ENCODE results near the gene ASCL5. TPM values are rescaled to one million over a fixed set of nuclear protein-coding genes. Genes with fewer than 3 reads are reported as not detected.

The ASCL5 gene
- total RNA-seq, 1 experiment from 2014 or later = not detected

- intact Hi-C loops (cut with micrococcal nuclease) = loop anchor here (5.0 to 10.0 kb wide), 2 partner anchors 33 to 215 kb away; partner anchors contain the start of gene INAVA
- Mint-ChIP-seq H3K9me3 (ENCODE audit: unreplicated experiment) (no peaks in the 10 kb centered on the region), H3K4me3 (ENCODE audit: unreplicated experiment) (no peak overlapping the region), H3K27ac (ENCODE audit: low read depth, unreplicated experiment) (no peak overlapping the region), H3K36me3 (ENCODE audit: insufficient read depth, unreplicated experiment) (no peaks in the 10 kb centered on the region), H3K4me1 (ENCODE audit: insufficient read depth, unreplicated experiment) (no peaks in the 10 kb centered on the region), H3K27me3 (ENCODE audit: insufficient read depth, unreplicated experiment) (no peaks in the 10 kb centered on the region)
- ChIA-PET POLR2A (no interaction called here), CTCF (interaction anchor here (1.0 to 2.0 kb wide), 4 partner anchors 24 to 302 kb away, joined by 3 to 9 read pairs (median 6); no protein-coding TSS in a partner anchor)
- no peak for TF ChIP-seq CTCF (IDR thresholded peaks at IDR 0.05; ENCODE audit: unreplicated experiment)
- BruUV-seq (replicated peaks) = no TSS peak
- no peak for DNase-seq (ENCODE audit: unreplicated experiment)
These were observed 16.8 kb downstream of the ASCL5 start for GRCh38 chr1:201110138-201110537.

- Mint-ChIP-seq H3K4me1 (ENCODE audit: insufficient read depth, unreplicated experiment) (no peaks in the 10 kb centered on the region), H3K36me3 (ENCODE audit: insufficient read depth, unreplicated experiment) (no peaks in the 10 kb centered on the region), H3K4me3 (ENCODE audit: unreplicated experiment) (no peak overlapping the region), H3K27me3 (ENCODE audit: insufficient read depth, unreplicated experiment) (no peaks in the 10 kb centered on the region), H3K27ac (ENCODE audit: low read depth, unreplicated experiment) (no peak overlapping the region), H3K9me3 (ENCODE audit: unreplicated experiment) (no peaks in the 10 kb centered on the region)
- CTCF ChIA-PET = interaction anchor here (0.6 to 2.0 kb wide), 5 partner anchors 8 to 303 kb away, joined by 3 to 9 read pairs (median 6); no protein-coding TSS in a partner anchor
- no TSS peak for BruUV-seq (replicated peaks)
- POLR2A ChIA-PET = interaction anchor here (1.0 kb wide), 1 partner anchor 9 kb away, joined by 4 read pairs; no protein-coding TSS in a partner anchor
- no peak for TF ChIP-seq CTCF (IDR thresholded peaks at IDR 0.05; ENCODE audit: unreplicated experiment)
- intact Hi-C loops (cut with micrococcal nuclease) = loop anchor here (5.0 to 10.0 kb wide), 2 partner anchors 32 to 215 kb away; partner anchors contain the start of gene INAVA
- no peak for DNase-seq (ENCODE audit: unreplicated experiment)
These were observed 17.3 kb downstream of the ASCL5 start for GRCh38 chr1:201109651-201110050.

GRCh38 chr1:201108614-201109013 is 18.4 kb downstream of the ASCL5 start:
- H3K27ac Mint-ChIP-seq (ENCODE audit: low read depth, unreplicated experiment) = no peak overlapping the region
- no peaks in the 10 kb centered on the region for H3K9me3 Mint-ChIP-seq (ENCODE audit: unreplicated experiment)
- TF ChIP-seq CTCF (IDR thresholded peaks at IDR 0.05; ENCODE audit: unreplicated experiment) = no peak
- CTCF ChIA-PET = interaction anchor here (0.6 to 1.9 kb wide), 5 partner anchors 10 to 276 kb away, joined by 3 to 9 read pairs (median 3); no protein-coding TSS in a partner anchor
- no peaks in the 10 kb centered on the region for H3K27me3 Mint-ChIP-seq (ENCODE audit: insufficient read depth, unreplicated experiment)
- intact Hi-C loops (cut with micrococcal nuclease) = no loop called here
- H3K36me3 Mint-ChIP-seq (ENCODE audit: insufficient read depth, unreplicated experiment) = no peaks in the 10 kb centered on the region
- H3K4me1 Mint-ChIP-seq (ENCODE audit: insufficient read depth, unreplicated experiment) = no peaks in the 10 kb centered on the region
- H3K4me3 Mint-ChIP-seq (ENCODE audit: unreplicated experiment) = no peak overlapping the region
- POLR2A ChIA-PET = interaction anchor here (1.0 kb wide), 1 partner anchor 10 kb away, joined by 4 read pairs; no protein-coding TSS in a partner anchor
- no TSS peak for BruUV-seq (replicated peaks)
- DNase-seq (ENCODE audit: unreplicated experiment) = no peak

- DNase-seq (ENCODE audit: unreplicated experiment) = no peak
- TF ChIP-seq CTCF (IDR thresholded peaks at IDR 0.05; ENCODE audit: unreplicated experiment) = no peak
- BruUV-seq (replicated peaks) = no TSS peak
- no peak overlapping the region for H3K4me3 Mint-ChIP-seq (ENCODE audit: unreplicated experiment)
- intact Hi-C loops (cut with micrococcal nuclease) = no loop called here
- POLR2A ChIA-PET = no interaction called here
- no peaks in the 10 kb centered on the region for H3K9me3 Mint-ChIP-seq (ENCODE audit: unreplicated experiment)
- H3K36me3 Mint-ChIP-seq (ENCODE audit: insufficient read depth, unreplicated experiment) = no peaks in the 10 kb centered on the region
- CTCF ChIA-PET = interaction anchor here (1.0 to 1.8 kb wide), 3 partner anchors 20 to 133 kb away, joined by 3 to 8 read pairs (median 3); no protein-coding TSS in a partner anchor
- H3K4me1 Mint-ChIP-seq (ENCODE audit: insufficient read depth, unreplicated experiment) = no peaks in the 10 kb centered on the region
- H3K27me3 Mint-ChIP-seq (ENCODE audit: insufficient read depth, unreplicated experiment) = no peaks in the 10 kb centered on the region
- H3K27ac Mint-ChIP-seq (ENCODE audit: low read depth, unreplicated experiment) = no peak overlapping the region
These were observed 21.3 kb downstream of the ASCL5 start for GRCh38 chr1:201105688-201106087.
